ENCODE measurements around the gene MRPL49. TPM values are rescaled to one million over a fixed set of nuclear protein-coding genes. Genes with fewer than 3 reads are reported as not detected.

The MRPL49 gene
- total and polyA plus RNA-seq, 9 of the 15 experiments (the other 6 are each of a cell fraction or from before 2014, with no cell fraction given), result 74.3 to 132 (median 91.2) TPM

DNA sequence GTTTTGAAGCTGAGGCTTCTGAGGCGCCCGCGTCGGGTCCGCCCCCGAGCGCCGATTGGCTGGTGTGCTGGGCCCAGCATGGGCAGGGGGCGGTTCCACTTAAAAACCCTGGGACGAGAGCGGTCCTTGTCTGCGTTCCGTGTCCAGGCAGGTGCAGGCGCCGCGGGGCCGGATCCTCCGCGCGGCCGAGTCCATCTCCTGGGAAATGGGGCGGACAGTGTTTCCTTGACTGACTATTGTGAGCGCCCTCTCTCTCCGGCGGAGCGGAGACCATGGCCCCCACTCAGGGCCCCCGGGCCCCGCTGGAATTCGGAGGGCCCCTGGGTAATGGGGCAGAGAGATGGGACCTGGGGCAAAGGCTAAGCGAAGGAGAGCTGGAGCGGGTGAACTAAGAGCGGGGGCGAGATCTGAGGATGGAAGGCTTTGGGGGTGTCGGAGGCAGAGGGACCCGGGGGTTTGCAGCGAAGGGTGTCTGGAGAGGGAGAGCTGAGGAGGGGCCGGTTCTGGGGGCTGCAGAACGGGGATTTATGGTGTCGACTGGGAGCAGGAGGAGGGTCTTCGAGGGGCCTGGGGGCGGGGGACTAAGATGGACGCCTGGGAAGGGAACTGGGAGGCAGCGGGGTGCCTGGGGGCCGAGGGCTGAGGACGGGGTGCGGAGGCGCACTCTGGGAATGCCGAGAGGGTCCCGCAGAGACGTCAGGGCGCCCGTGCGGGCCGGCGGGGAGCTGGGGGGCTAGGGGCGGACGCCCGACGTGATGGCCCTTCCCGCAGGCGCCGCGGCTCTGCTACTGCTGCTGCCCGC, 10.2 kb upstream of the MRPL49 start, which contains the start of gene TM7SF2 (continued):
- TF ChIP-seq SAFB (IDR thresholded peaks at IDR 0.05; ENCODE audit: borderline replicate concordance, low read depth, low read length), result peak; percentile 70
- TF ChIP-seq, protein P1, sequence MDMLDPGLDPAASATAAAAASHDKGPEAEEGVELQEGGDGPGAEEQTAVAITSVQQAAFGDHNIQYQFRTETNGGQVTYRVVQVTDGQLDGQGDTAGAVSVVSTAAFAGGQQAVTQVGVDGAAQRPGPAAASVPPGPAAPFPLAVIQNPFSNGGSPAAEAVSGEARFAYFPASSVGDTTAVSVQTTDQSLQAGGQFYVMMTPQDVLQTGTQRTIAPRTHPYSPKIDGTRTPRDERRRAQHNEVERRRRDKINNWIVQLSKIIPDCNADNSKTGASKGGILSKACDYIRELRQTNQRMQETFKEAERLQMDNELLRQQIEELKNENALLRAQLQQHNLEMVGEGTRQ (CRISPR knock-in tag; IDR thresholded peaks at IDR 0.05), result no peak

DNA sequence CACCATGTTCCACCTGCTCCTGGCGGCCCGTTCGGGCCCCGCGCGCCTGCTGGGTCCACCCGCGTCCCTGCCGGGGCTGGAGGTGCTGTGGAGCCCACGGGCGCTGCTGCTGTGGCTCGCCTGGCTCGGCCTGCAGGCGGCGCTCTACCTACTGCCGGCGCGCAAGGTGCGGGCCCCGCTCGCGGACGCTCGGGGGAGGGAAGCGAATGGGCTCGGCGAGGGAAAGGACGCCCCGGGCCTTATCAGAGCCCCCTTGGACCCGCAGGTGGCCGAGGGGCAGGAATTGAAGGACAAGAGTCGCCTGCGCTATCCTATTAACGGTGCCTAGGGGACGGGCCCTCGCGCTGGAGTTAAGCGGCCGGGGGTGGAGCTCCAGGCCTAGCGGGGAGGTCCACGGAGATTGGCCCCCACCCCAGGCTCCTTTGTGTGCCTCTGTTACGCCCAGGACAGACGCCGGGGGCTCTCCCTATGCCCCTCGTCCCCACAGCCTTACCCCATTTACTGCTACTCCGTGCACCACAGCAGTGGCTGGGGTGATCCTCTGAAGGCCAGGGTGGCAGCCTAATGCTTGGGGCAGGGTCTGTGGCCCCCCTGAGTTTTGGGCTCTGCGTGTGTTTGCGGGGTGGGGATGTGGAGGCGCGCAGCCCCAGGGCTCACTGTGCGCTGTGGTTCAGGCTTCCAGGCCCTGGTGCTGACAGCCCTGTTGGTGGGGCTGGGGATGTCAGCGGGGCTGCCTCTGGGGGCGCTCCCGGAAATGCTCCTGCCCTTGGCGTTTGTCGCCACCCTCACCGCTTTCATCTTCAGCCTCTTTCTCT, 9.4 kb upstream of the MRPL49 start:
- POLR2A ChIA-PET, result interaction anchor here (0.6 to 7.2 kb wide), 15 partner anchors 7 to 334 kb away, joined by 3 to 92 read pairs (median 4); partner anchors contain the start of genes CAPN1, CDC42EP2, FAU and GPHA2
- peak overlapping the region; percentile 79 for H3K27ac ChIP-seq (ENCODE audit: extremely low read depth, low read depth, low read length)
- ATAC-seq, result peak; percentile 75
- TF ChIP-seq PHTF2 (CRISPR knock-in tag; IDR thresholded peaks at IDR 0.05) (no peak), ZNF695 (CRISPR knock-in tag; IDR thresholded peaks at IDR 0.05) (no peak), ZNF408 (CRISPR knock-in tag; IDR thresholded peaks at IDR 0.05; ENCODE audit: low read depth) (no peak), ZNF655 (CRISPR knock-in tag; IDR thresholded peaks at IDR 0.05) (no peak), ZNF263 (CRISPR knock-in tag; IDR thresholded peaks at IDR 0.05; ENCODE audit: borderline replicate concordance) (peak; percentile 52; the same call in 1 of the 2 replicates), NFRKB (IDR thresholded peaks at IDR 0.05; ENCODE audit: low read depth) (no peak), MAX (CRISPR knock-in tag; IDR thresholded peaks at IDR 0.05) (peak; percentile 51)
- TF ChIP-seq, protein P2, sequence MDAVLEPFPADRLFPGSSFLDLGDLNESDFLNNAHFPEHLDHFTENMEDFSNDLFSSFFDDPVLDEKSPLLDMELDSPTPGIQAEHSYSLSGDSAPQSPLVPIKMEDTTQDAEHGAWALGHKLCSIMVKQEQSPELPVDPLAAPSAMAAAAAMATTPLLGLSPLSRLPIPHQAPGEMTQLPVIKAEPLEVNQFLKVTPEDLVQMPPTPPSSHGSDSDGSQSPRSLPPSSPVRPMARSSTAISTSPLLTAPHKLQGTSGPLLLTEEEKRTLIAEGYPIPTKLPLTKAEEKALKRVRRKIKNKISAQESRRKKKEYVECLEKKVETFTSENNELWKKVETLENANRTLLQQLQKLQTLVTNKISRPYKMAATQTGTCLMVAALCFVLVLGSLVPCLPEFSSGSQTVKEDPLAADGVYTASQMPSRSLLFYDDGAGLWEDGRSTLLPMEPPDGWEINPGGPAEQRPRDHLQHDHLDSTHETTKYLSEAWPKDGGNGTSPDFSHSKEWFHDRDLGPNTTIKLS (IDR thresholded peaks at IDR 0.05; ENCODE audit: borderline replicate concordance, low read depth), result no peak

More for the DNA sequence above, 9.4 kb upstream of the MRPL49 start:
- peak; percentile 55 for FAIRE-seq
- Histone ChIP-seq H3K9me3 (replicated peaks; ENCODE audit: control insufficient read depth, insufficient read depth, low read depth, low read length) (no peaks in the 10 kb centered on the region), H3K4me3 (peak overlapping the region; percentile 44), H3K79me2 (ENCODE audit: control insufficient read depth, insufficient read depth, low read length) (peaks cover 26% of the 10 kb centered on the region), H4K20me1 (replicated peaks; ENCODE audit: control insufficient read depth, insufficient read depth, low read length) (no peaks in the 10 kb centered on the region), H3K4me2 (ENCODE audit: insufficient read depth, low read length) (peak overlapping the region; percentile 93), H3K4me1 (replicated peaks in 1 of 2; ENCODE audit: control insufficient read depth in 2 of 2, insufficient read depth in 2 of 2, low read length in 2 of 2) (peaks cover 29 to 66% of the 10 kb centered on the region in 2 experiments), H3K9me1 (ENCODE audit: control insufficient read depth, insufficient read depth, low read length) (no peaks in the 10 kb centered on the region), H2AFZ (ENCODE audit: low read depth, low read length) (peak overlapping the region; percentile 89), H3K9ac (ENCODE audit: insufficient read depth in 1 of 2, low read depth in 2 of 2, low read length in 2 of 2) (peak overlapping the region; percentile 78 to 89), H3K36me3 (ENCODE audit: control insufficient read depth, insufficient read depth, low read length) (peaks cover 35% of the 10 kb centered on the region), H3K27me3 (ENCODE audit: control insufficient read depth in 2 of 2, insufficient read depth in 2 of 2, low read length in 2 of 2) (no peaks in the 10 kb centered on the region)
- CTCF ChIA-PET (ENCODE audit: low intra/inter-chr PET ratio), result interaction anchor here (0.6 to 2.5 kb wide), 3 partner anchors 9 to 99 kb away, joined by 3 to 19 read pairs (median 5); partner anchors contain the start of genes ARL2, CAPN1, FAU and MRPL49
- WGBS (ENCODE audit: insufficient coverage, low coverage, missing lambda C conversion rate), result 4% methylated on average over 49 of the region's 57 CpGs
- intact Hi-C loops (cut with micrococcal nuclease), result loop anchor here (5.0 to 10.0 kb wide), 3 partner anchors 202 to 265 kb away; partner anchors contain the start of gene CDC42EP2
- no TSS peak for BruUV-seq (replicated peaks)
- in situ Hi-C loops (cut with MboI), result no loop called here
- DNase-seq (ENCODE audit: extremely low read depth in 1 of 4, low spot score in 3 of 4), result peak; percentile 64 to 82 (median 74)
